Transverse colon (tissue), 4 donors: ENCODE measurements around the gene TRPM2.

Source experiments
- EP300 ChIP-seq: sonication (generic); formaldehyde crosslinking; IDR thresholded peaks from one replicate; pipeline ENCODE4 v1.6.1; 2017; ENCODE audit warnings: antibody characterized with exemption, low read depth
- POLR2A ChIP-seq: fragments of 450-650 bp; IDR thresholded peaks from one replicate; pipeline ENCODE4 v1.6.1; 2016; ENCODE audit warnings: antibody characterized with exemption, mild to moderate bottlenecking, moderate library complexity
- POLR2AphosphoS5 ChIP-seq, 3 donors: sonication (generic); formaldehyde crosslinking; IDR thresholded peaks; one replicate each; pipeline ENCODE4 v1.6.1; 2016; ENCODE audit warnings: antibody characterized with exemption in 3 of 3
- TF ChIP-seq, protein P1 (sequence below), 5 experiments: fragments of 200-600 bp in 3 of 5; fragments of 450-650 bp in 2 of 5; sonication (generic) in 3 of 5; IDR thresholded peaks; 1 replicate in 2 of 5; 2 replicates in 3 of 5; pipeline ENCODE4 v1.5.1; 2016 to 2017; ENCODE audit warnings: antibody characterized with exemption in 5 of 5, inconsistent platforms in 3 of 5, mild to moderate bottlenecking in 2 of 5, moderate library complexity in 1 of 5

DNA sequence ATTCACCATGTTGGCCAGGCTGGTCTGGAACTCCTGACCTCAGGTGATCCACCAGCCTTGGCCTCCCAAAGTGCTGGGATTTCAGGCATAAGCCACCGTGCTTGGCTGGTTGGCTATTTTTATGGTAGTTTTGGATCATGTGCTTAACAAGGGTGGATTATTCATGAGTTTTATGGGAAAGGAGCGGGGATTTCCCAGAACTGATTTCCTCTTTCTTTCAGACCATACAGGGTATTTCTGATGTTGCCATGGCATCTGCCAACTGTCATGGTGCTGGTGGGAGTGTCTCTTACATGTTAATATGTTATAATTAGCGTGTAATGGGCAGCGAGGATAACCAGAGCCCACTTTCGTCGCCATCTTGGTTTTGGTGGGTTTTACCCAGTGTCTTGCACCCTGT lies 3.2 kb downstream of the TRPM2 start:
- TF ChIP-seq, protein P1, sequence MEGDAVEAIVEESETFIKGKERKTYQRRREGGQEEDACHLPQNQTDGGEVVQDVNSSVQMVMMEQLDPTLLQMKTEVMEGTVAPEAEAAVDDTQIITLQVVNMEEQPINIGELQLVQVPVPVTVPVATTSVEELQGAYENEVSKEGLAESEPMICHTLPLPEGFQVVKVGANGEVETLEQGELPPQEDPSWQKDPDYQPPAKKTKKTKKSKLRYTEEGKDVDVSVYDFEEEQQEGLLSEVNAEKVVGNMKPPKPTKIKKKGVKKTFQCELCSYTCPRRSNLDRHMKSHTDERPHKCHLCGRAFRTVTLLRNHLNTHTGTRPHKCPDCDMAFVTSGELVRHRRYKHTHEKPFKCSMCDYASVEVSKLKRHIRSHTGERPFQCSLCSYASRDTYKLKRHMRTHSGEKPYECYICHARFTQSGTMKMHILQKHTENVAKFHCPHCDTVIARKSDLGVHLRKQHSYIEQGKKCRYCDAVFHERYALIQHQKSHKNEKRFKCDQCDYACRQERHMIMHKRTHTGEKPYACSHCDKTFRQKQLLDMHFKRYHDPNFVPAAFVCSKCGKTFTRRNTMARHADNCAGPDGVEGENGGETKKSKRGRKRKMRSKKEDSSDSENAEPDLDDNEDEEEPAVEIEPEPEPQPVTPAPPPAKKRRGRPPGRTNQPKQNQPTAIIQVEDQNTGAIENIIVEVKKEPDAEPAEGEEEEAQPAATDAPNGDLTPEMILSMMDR (IDR thresholded peaks at IDR 0.05), result no peak
- no peak for TF ChIP-seq POLR2AphosphoS5 (IDR thresholded peaks at IDR 0.05)
- TF ChIP-seq POLR2A, result no peak
- no peak for TF ChIP-seq EP300
